Measurements from ENCODE around the gene TGFBR1.
"Not testable (repeated sequence)": the region's sequence is repeated elsewhere in the genome, so short reads cannot be mapped to it uniquely, and the experiment has no call there.

TGFBR1 gene

GRCh38 chr9:99192786-99193465 is 88.0 kb downstream of the TGFBR1 start:
- no peak for DNase-seq

- DNase-seq, result no peak
These were observed 88.5 kb downstream of the TGFBR1 start for GRCh38 chr9:99193466-99193821.

- DNase-seq, result not testable (repeated sequence)
These were observed 91.6 kb downstream of the TGFBR1 start for GRCh38 chr9:99196484-99196883.

GRCh38 chr9:99197124-99197630 is 92.3 kb downstream of the TGFBR1 start:
- no peak for DNase-seq

- DNase-seq, result no peak
These were observed 93.1 kb downstream of the TGFBR1 start for GRCh38 chr9:99197987-99198386.

- DNase-seq, result no peak
These were observed 95.1 kb downstream of the TGFBR1 start for GRCh38 chr9:99199938-99200539.

- DNase-seq, result no peak
These were observed 96.7 kb downstream of the TGFBR1 start for GRCh38 chr9:99201603-99202002.
